MM.1S (cell line): Measurements from ENCODE around the gene PUS3.

ENCODE experiments used
- DNase-seq: peaks from one replicate; pipeline ENCODE4 v3.0.0-alpha.2; 2015
- H2AFZ ChIP-seq: fragments of 300-600 bp; sonication (generic); 2 replicates; pipeline ENCODE4 v1.6.0; 2016; ENCODE audit warnings: antibody characterized with exemption, low read length
- H3F3A ChIP-seq: fragments of 300-600 bp; sonication (generic); 2 replicates; pipeline ENCODE4 v1.6.1; 2016; ENCODE audit warnings: mild to moderate bottlenecking, antibody characterized with exemption, low read length, moderate library complexity, mixed read lengths; ENCODE audit not compliant: insufficient read depth
- H3K27ac ChIP-seq: fragments of 300-600 bp; sonication (generic); 2 replicates; pipeline ENCODE4 v1.5.1; 2016; ENCODE audit warnings: mild to moderate bottlenecking, low read length
- H3K27me3 ChIP-seq: fragments of 300-600 bp; sonication (generic); replicated peaks from 2 replicates; pipeline ENCODE4 v1.6.0; 2016; ENCODE audit warnings: low read length; ENCODE audit not compliant: insufficient read depth
- H3K36me3 ChIP-seq: fragments of 300-600 bp; sonication (generic); replicated peaks from 2 replicates; pipeline ENCODE4 v1.6.1; 2016; ENCODE audit warnings: mild to moderate bottlenecking, low read length, mixed read lengths; ENCODE audit not compliant: insufficient read depth
- H3K4me1 ChIP-seq: fragments of 300-600 bp; sonication (generic); 2 replicates; pipeline ENCODE4 v1.6.1; 2016; ENCODE audit warnings: low read length, mixed read lengths
- H3K4me2 ChIP-seq: fragments of 300-600 bp; sonication (generic); 2 replicates; pipeline ENCODE4 v1.6.0; 2016; ENCODE audit warnings: low read depth, low read length
- H3K4me3 ChIP-seq: fragments of 300-600 bp; sonication (generic); 2 replicates; pipeline ENCODE4 v1.5.1; 2016; ENCODE audit warnings: low read length, mixed read lengths
- H3K79me2 ChIP-seq: fragments of 300-600 bp; sonication (generic); 2 replicates; pipeline ENCODE4 v1.6.1; 2016; ENCODE audit warnings: mixed run types, low read length, mixed read lengths
- H3K9ac ChIP-seq: fragments of 300-600 bp; sonication (generic); 2 replicates; pipeline ENCODE4 v1.6.1; 2016; ENCODE audit warnings: low read length, mixed read lengths
- H3K9me2 ChIP-seq: fragments of 300-600 bp; sonication (generic); replicated peaks from 2 replicates; pipeline ENCODE4 v1.6.1; 2016; ENCODE audit warnings: mild to moderate bottlenecking, low read length, mixed read lengths; ENCODE audit not compliant: insufficient read depth
- H3K9me3 ChIP-seq: fragments of 300-600 bp; sonication (generic); replicated peaks from 2 replicates; pipeline ENCODE4 v1.6.1; 2016; ENCODE audit warnings: mild to moderate bottlenecking, low read length, mixed read lengths; ENCODE audit not compliant: insufficient read depth
- H4K20me1 ChIP-seq: fragments of 300-600 bp; sonication (generic); 2 replicates; pipeline ENCODE4 v1.6.1; 2016; ENCODE audit warnings: mild to moderate bottlenecking, low read length, moderate library complexity, mixed read lengths; ENCODE audit not compliant: insufficient read depth
- EZH2 ChIP-seq: fragments of 300-600 bp; sonication (generic); optimal IDR thresholded peaks from 2 replicates; pipeline ENCODE3; 2017; ENCODE audit warnings: low read depth, mild to moderate bottlenecking, antibody characterized with exemption, low read length, mixed read lengths
- EZH2phosphoT487 ChIP-seq: fragments of 300-600 bp; sonication (generic); IDR thresholded peaks from 2 replicates; pipeline ENCODE4 v1.6.1; 2018; ENCODE audit warnings: antibody characterized with exemption, low read length
- TF ChIP-seq, protein P1 (sequence below): fragments of 300-600 bp; sonication (generic); IDR thresholded peaks from 2 replicates; pipeline ENCODE4 v1.5.1; 2016; ENCODE audit warnings: antibody characterized with exemption, low read length, mixed read lengths

PUS3 gene

DNA sequence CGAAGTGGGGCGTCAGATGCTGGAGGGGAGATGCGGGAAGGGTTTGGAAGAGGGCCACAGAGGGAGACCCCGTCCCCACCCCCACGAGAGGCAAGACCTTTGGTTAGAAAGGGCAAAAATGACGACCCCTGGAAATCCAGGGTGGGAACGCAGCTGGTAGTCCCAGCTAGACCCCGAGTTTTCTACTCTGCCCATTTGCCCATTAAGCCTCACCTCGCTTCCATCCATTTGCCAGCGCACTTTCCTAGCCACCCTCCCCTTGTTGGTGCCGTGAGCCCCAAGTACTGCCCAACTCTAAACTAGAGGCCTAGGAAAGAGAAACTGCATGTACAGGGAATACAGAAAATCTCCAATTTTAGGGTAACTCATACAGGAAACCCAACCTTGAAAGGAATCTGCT is 1.7 kb upstream of the PUS3 start:
- no peak for TF ChIP-seq EZH2
- no peak for TF ChIP-seq EZH2phosphoT487
- TF ChIP-seq, protein P1, sequence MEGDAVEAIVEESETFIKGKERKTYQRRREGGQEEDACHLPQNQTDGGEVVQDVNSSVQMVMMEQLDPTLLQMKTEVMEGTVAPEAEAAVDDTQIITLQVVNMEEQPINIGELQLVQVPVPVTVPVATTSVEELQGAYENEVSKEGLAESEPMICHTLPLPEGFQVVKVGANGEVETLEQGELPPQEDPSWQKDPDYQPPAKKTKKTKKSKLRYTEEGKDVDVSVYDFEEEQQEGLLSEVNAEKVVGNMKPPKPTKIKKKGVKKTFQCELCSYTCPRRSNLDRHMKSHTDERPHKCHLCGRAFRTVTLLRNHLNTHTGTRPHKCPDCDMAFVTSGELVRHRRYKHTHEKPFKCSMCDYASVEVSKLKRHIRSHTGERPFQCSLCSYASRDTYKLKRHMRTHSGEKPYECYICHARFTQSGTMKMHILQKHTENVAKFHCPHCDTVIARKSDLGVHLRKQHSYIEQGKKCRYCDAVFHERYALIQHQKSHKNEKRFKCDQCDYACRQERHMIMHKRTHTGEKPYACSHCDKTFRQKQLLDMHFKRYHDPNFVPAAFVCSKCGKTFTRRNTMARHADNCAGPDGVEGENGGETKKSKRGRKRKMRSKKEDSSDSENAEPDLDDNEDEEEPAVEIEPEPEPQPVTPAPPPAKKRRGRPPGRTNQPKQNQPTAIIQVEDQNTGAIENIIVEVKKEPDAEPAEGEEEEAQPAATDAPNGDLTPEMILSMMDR, result no peak
- H3K27ac ChIP-seq, result no peak overlapping the region

DNA sequence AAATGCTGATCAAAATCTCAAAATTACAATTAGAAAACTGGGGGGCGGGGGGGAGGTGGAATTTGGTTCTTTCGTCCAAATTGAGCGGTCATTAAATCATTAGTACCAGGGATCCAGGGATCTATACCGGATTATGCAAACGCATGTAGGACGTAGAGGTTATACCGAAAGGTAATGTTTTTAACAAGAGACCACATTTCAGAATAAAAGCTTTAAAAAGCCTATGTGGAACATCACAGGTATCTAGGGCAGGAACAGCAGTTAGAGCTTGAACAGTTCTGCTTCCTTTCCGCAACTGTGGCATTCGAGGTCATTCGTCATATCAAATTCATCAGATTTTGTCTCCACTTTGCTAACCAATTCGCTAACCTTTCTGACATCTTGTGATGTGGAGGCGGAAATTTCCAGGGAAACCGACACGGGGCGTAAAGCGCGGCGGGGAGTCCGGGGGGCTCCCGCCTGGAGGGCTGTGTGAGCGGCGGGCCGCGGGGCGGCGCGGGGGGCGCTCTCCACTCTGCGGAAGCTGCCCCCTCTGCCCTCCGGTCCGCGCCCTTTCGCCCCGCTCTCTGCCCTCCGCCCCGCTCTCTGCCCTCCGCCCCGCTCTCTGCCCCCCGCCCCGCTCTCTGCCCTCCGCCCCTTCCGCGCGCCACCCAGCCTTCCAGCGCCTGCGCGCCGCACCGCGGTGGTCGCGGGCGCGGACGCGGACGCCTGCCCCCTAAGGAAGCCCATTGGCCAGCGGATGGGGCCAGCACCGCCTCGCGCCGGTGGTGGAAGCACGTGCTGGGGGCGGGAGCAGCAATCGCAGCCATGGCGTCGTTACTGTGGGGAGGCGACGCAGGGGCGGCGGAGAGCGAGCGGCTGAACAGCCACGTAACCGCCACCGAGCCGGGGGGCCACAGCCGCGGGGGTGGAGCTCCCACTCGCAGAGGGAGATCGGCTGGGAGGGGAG is 979 bp upstream of the PUS3 start, which contains the start of gene DDX25:
Gene DDX25 (plus strand): TSS at position 798 of the 949 bp plus-strand sequence. CDS start 10 bp downstream, at position 808.
- no peaks in the 10 kb centered on the region for H4K20me1 ChIP-seq
- peak within 1 kb of the TSS; percentile 53; the same call in 1 of the 2 replicates for H3K4me2 ChIP-seq
- peaks cover 11% of the 10 kb centered on the region for H3F3A ChIP-seq
- peaks cover 37% of the 10 kb centered on the region for H3K79me2 ChIP-seq
- H3K9me3 ChIP-seq, result no peaks in the 10 kb centered on the region
- H3K27me3 ChIP-seq, result peaks cover 10% of the 10 kb centered on the region; the same call in 1 of the 2 replicates
- no peaks in the 10 kb centered on the region for H3K9me2 ChIP-seq
- no peak within 1 kb of the TSS for H3K9ac ChIP-seq
- DNase-seq, result no peak
- no peak for TF ChIP-seq EZH2phosphoT487
- no peak for TF ChIP-seq EZH2
- H3K4me1 ChIP-seq, result no peaks in the 10 kb centered on the region; the same call in 1 of the 2 replicates
- H3K36me3 ChIP-seq, result peaks cover 3% of the 10 kb centered on the region; the same call in 1 of the 2 replicates
- H3K4me3 ChIP-seq, result peak within 1 kb of the TSS; percentile 85
- H3K27ac ChIP-seq, result no peak within 1 kb of the TSS
- H2AFZ ChIP-seq, result peak within 1 kb of the TSS; percentile 84; the same call in 1 of the 2 replicates

More for the DNA sequence above, 1.7 kb upstream of the PUS3 start:
- Histone ChIP-seq H2AFZ (no peak overlapping the region), H4K20me1 (no peaks in the 10 kb centered on the region), H3K36me3 (peaks cover 3% of the 10 kb centered on the region; the same call in 1 of the 2 replicates), H3K4me3 (no peak overlapping the region), H3K9me3 (no peaks in the 10 kb centered on the region), H3K4me1 (no peaks in the 10 kb centered on the region; the same call in 1 of the 2 replicates), H3K79me2 (peaks cover 30% of the 10 kb centered on the region), H3K9me2 (no peaks in the 10 kb centered on the region), H3K4me2 (no peak overlapping the region), H3K27me3 (peaks cover 10% of the 10 kb centered on the region; the same call in 1 of the 2 replicates), H3K9ac (no peak overlapping the region), H3F3A (peaks cover 11% of the 10 kb centered on the region)
- no peak for DNase-seq

DNA sequence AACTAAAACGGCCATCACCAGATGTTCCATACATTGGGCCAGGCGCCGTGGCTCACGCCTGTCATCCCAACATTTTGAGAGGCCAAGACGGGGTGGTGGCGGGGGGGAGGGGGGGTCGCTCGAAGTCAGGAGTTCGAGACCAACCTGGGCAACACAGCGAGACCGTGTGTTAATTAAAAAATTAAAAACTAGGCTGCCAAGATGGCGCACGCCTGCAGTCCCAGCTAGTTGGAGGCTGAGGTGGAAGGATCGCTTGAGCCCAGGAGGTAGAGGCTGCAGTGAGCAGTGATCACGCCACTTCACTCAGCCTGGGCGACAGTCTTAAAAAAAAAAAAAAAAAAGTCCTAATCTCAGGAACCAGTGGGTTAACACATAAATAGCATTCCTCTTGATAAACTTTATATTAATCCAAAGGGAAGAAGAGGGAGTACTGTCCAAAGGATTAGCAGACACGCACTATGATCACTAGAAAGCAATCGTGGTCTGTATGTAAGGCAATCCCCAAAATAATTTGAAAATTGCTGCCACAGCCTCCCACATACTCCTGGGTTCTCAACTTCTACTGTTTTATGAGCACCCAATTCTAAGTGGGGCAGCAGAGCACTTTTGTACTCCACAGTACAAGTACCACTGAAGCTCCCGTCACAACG is 604 bp downstream of the PUS3 start:
- Histone ChIP-seq H3K9me3 (no peaks in the 10 kb centered on the region), H3K4me1 (no peaks in the 10 kb centered on the region; the same call in 1 of the 2 replicates), H3K4me2 (peak overlapping the region; percentile 70), H3K9me2 (no peaks in the 10 kb centered on the region), H3K27ac (peak overlapping the region; percentile 44; the same call in 1 of the 2 replicates), H3K9ac (peak overlapping the region; percentile 75), H3K79me2 (peaks cover 53% of the 10 kb centered on the region), H4K20me1 (no peaks in the 10 kb centered on the region), H3K27me3 (peaks cover 10% of the 10 kb centered on the region; the same call in 1 of the 2 replicates), H2AFZ (peak overlapping the region; percentile 84), H3K4me3 (peak overlapping the region; percentile 85), H3K36me3 (peaks cover 3% of the 10 kb centered on the region; the same call in 1 of the 2 replicates), H3F3A (peaks cover 11% of the 10 kb centered on the region)
- no peak for DNase-seq
- TF ChIP-seq, protein P1, result no peak
